Breast epithelium (tissue), 3 donors: ENCODE data around the gene TSC22D3.

Source experiments
- POLR2A ChIP-seq: fragments of 450-650 bp; IDR thresholded peaks from one replicate; pipeline ENCODE4 v1.6.1; 2016; ENCODE audit warnings: antibody characterized with exemption, mild to moderate bottlenecking, moderate library complexity
- POLR2AphosphoS5 ChIP-seq, 3 donors: sonication (generic); formaldehyde crosslinking; IDR thresholded peaks; one replicate each; pipeline ENCODE4 v1.6.1; 2017; ENCODE audit warnings: antibody characterized with exemption in 3 of 3
- TF ChIP-seq, protein P1 (sequence below), 3 donors: fragments of 450-650 bp; IDR thresholded peaks; one replicate each; pipeline ENCODE4 v1.5.1; 2016 to 2017; ENCODE audit warnings: antibody characterized with exemption in 3 of 3, mild to moderate bottlenecking in 3 of 3, moderate library complexity in 3 of 3

DNA sequence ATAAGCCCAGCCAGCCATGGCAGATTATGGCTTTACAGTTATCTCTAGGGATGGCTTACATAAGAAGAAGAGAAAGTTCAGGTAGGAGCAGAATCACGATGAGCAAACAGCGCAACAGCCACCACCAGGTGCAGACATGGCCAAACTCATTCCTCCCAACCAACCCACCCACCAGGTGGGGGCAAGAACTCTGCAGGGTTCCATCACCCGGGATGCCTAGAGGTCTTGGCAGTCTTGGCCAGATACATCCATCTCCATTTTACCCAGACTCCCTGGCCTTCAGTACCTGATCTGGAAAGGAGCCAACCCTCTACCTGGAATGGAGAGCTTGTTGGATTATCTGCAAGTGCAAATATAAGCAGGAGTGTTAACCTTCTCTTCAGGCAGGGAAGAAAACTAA is 7.5 kb downstream of the TSC22D3 start:
- TF ChIP-seq, protein P1, sequence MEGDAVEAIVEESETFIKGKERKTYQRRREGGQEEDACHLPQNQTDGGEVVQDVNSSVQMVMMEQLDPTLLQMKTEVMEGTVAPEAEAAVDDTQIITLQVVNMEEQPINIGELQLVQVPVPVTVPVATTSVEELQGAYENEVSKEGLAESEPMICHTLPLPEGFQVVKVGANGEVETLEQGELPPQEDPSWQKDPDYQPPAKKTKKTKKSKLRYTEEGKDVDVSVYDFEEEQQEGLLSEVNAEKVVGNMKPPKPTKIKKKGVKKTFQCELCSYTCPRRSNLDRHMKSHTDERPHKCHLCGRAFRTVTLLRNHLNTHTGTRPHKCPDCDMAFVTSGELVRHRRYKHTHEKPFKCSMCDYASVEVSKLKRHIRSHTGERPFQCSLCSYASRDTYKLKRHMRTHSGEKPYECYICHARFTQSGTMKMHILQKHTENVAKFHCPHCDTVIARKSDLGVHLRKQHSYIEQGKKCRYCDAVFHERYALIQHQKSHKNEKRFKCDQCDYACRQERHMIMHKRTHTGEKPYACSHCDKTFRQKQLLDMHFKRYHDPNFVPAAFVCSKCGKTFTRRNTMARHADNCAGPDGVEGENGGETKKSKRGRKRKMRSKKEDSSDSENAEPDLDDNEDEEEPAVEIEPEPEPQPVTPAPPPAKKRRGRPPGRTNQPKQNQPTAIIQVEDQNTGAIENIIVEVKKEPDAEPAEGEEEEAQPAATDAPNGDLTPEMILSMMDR (IDR thresholded peaks at IDR 0.05): no peak
- TF ChIP-seq POLR2A (no peak), POLR2AphosphoS5 (IDR thresholded peaks at IDR 0.05) (no peak)
